HG02840 (cell line): ENCODE measurements around the gene LAMTOR3.

Experiments used
- ATAC-seq: cut with Tn5 transposase; IDR thresholded peaks from one replicate; pipeline ENCODE4 v1.9.1; 2021; ENCODE audit warnings: mild to moderate bottlenecking, moderate library complexity, moderate number of reproducible peaks; ENCODE audit not compliant: unreplicated experiment, low FRiP score

LAMTOR3 gene

GRCh38 chr4:99894161-99894997 is at the start of gene LAMTOR3:
TSS of gene LAMTOR3 (minus strand) at chr4:99894427. CDS start at chr4:99893963, 464 bp downstream.
- ATAC-seq = peak; percentile 99

DNA sequence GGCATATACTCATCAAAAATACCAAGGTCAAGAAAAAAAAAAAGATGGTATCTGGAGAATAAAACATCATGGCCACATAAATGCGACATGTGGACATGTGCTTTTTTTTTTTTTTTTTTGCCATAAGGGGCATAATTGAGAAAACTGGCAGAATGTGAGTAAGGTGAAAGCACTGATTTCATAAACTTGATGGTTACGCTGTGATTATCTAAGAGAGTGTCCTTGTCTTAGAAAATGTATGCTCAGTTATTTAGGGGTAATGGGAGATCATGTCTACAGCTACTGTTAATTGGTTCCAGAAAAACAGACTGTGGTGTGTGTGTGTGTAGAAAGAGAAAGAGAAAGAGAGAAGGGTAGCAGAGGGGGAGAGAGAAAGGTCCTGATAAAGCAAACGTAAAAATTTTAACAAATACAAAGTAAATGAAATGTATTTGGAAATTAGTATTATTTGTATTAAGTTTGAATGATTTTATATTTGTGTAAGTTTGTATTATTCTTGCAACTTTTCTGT is 44.1 kb upstream of the LAMTOR3 start:
- no peak for ATAC-seq

GRCh38 chr4:99934891-99935290 is 40.7 kb upstream of the LAMTOR3 start:
- no peak for ATAC-seq

DNA sequence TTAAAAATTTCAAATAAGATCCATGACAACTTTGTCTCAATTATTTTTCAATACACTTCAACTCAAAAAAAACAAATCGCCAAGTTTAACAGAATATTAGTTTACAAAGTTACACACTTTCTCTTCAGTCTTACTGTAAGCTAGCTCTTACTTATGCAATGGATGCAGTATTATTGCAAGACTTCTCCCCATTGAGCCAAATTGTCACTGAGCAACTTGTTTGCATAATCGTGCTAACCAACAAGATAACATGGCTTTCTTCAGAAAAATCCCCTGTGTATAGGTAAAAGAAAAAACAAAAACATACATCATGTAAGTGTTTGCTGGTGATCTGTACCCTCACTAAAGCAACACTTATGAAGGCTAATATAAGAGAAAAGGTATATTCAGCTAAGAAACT is 33.3 kb upstream of the LAMTOR3 start:
- no peak for ATAC-seq

GRCh38 chr4:99921174-99921573 is 26.9 kb upstream of the LAMTOR3 start:
- ATAC-seq = no peak

DNA sequence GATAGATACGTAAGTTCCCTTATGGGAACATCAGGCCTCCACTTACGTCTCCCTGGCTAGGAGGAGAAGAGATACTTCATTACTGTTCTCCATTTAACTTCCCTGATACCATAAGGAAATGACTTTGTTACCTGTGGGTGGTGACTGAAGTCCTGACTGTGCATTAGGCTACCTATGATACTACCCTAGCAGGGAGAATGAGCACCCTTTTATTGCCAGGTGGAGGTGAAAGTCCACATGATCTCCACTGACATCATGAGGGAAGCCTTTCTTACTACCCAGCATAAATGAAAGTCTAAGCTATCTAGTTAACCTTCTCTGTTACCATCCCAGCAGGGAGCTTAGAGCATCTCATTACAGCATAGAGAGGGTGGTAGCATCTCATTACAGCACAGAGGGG is 24.4 kb upstream of the LAMTOR3 start:
- ATAC-seq = no peak

DNA sequence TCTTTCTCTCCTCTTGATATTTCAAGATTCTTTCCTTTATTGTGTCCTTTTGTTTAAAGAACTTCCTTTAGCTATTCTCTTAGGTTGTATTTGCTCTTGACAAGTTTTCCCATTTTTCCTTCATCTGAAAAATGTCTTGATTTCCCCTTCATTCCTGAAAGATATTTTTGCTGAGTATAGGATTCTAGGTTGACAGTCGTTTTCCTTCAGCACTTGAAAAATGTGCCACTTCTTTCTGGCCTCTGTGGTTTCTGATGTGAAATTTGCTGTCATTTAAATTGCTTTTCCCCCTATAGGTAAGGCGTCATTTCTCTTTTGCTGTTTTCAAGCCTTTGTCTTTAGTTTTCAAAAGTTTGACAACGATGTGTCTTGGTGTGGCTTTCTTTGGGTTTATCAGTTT is 23.3 kb upstream of the LAMTOR3 start:
- no peak for ATAC-seq

DNA sequence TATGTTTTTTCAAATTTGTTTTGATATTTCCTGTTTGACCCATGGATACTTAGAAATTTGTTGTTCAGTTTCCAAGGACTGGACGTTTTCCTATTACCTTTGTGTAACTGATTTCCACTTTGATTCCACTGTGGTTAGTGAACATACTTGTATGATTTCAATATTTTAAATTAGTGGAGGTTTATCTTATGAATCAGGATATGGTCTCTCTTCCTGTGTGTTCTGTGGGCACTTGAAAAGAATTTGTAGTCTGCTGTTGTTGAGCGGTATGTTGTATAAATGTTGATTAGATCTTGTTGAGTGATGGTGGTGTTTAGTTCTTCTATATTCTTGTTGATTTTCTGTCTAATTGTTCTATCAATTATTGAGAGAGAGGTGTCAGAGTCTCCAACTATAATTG is 21.2 kb upstream of the LAMTOR3 start:
- ATAC-seq = no peak

DNA sequence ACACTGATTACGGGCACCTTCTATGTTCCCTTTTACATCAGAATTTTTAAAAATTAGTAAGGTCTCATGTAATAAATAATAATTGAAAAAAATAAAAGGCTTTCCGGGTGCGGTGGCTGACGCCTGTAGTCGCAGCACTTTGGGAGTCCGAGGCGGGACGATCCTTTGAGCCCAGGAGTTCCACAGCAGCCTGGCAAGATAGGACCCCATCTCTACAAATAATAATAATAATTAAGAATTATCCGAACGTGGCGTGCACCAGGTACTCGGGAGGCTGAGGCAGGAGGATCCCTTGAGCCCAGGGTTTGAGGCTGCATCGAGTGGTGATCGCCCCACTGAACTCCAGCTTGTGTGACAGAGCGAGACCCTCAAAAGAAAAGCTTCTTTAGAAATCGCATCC is 771 bp upstream of the LAMTOR3 start:
- ATAC-seq = no peak

GRCh38 chr4:99893839-99894160 is 427 bp downstream of the LAMTOR3 start:
- ATAC-seq = no peak

DNA sequence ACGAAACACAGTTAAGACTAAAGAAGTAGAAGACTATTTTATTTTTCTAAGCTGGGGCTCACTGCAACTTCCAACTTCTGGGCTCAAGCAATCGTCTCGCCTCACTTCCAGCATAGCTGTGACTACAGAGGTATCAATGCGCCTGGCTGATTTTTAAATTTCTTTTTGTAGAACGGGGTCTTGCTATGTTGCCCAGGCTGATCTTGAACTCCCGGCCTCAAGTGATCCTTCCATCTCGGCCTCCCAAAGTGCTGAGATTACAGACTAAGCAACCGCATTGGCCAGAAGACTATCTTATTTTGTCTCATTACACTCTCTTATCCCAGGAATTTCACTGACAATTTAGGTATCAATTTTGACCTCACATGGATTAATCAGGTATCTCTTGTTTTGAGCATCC is 1.2 kb downstream of the LAMTOR3 start:
- no peak for ATAC-seq

GRCh38 chr4:99891351-99891750 is 2.9 kb downstream of the LAMTOR3 start:
- no peak for ATAC-seq

- no peak for ATAC-seq
Observed at GRCh38 chr4:99887837-99888236, 6.4 kb downstream of the LAMTOR3 start.

DNA sequence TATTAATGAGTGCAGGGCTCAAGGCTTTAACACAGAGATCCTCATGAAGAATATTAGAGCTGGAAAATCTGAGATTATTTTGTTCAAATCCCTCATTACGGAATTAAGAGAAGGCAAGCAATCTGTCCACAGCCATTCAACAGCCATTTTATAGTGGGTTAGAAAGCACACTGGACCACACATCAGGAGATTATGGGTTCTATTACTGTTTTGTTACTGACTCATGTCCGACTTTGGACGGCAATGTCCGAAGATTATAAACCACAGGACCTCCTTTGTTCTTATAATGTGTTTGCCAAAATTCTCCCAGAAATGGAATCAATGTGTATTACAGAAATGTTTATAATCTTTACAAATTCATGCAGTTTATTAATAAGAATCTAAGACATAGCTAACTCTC is 8.1 kb downstream of the LAMTOR3 start:
- no peak for ATAC-seq

DNA sequence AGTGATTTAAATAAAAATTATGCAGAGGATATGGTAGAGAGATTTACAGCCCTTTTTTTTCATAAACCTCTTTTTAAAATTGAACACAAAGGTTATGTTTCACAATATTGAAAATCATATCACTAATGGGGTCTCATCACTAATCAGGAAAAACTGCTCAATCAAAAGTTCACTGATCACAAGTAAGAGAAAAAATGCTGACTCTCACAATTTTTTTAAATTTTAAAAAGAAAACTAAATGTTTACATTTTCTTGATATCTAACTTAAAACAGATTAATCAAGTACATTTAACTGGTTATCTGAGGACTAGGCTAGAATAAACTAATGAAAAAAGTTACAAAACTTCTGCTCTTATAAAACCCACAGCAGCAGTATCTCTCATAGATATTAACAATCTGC is 8.5 kb downstream of the LAMTOR3 start:
- ATAC-seq = no peak

- ATAC-seq = no peak
Observed at GRCh38 chr4:99885063-99885664, 9.1 kb downstream of the LAMTOR3 start.

DNA sequence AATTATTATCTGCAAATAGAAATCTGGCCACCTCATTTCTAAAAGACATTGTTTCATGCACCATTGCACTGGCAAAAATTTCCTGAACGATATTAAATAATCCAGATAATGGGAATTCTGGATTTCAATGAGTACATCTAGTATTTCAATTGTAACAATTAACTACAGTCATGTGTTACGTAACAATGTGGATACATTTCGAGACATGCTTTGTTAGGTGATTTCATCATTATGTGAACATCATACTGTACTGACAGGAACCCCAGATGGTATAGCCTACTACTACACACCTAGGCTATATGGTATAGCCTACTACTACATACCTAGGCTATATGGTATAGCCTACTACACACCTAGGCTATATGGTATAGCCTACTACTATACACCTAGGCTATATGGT is 14.8 kb downstream of the LAMTOR3 start:
- no peak for ATAC-seq

DNA sequence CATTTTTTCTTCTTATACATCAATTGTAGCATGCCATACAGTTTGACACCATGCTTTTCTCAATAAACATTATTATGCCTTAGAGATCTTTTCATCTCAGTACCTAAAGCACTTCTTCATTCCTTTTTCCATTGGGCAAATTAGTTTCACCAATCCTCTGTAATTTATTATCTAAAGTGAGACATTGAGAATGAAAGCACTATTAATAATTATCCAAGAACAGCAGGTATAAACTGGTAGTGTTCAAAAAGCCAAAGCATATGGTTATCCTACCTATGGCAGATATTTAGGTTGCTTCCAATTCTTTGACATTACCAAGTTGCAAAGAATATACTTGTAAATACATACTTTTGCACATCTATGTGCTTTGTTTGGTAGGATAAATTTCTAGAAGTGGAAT is 15.6 kb downstream of the LAMTOR3 start:
- no peak for ATAC-seq

DNA sequence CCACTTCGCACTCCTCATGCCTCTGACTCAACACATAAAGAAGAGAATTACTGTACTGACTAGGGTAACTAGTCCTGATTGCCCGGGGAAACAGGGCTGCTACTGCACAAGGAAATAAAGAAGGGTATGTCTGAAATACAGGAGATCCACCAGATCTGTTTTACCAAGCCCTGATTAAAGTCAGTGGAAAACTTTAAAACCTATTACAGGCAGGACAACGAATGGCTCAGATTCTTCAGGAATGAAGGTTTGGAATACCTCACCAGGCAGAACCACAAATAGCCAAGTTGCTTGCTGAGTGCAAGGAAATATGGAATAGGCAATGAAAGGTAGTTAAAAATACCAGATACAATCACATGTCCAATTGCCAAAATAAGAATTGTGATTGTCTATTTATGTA is 17.3 kb downstream of the LAMTOR3 start:
- no peak for ATAC-seq

GRCh38 chr4:99875071-99875470 is 19.2 kb downstream of the LAMTOR3 start:
- no peak for ATAC-seq

GRCh38 chr4:99872570-99872969 is 21.7 kb downstream of the LAMTOR3 start:
- no peak for ATAC-seq

DNA sequence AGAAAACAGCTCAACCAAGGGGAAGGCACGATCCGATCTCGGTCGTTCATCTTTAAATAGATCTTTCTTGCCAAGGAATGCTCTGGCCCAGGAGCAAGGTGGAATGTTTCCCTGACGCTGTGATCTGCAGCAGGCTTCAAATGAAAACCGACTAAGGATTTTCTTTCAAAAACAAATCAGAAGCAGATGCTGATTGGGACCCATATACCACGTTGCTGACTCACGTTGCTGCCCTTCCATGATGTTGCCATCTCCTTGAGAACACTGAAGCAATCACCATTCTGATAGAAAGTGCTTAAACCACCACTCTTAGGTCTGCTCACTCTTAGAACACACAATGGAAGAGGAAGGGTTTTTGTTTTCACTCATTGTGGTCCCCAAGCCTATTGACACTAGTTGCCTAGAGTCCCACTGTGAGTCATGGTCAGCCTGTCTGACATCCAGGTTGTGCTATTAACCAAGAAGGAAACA is 26.1 kb downstream of the LAMTOR3 start:
- ATAC-seq = no peak
